HG03354 (cell line): ENCODE results near the gene DHX34.
"Not testable (repeated sequence)": the region's sequence is repeated elsewhere in the genome, so short reads cannot be mapped to it uniquely, and the experiment has no call there.

ENCODE experiments used
- ATAC-seq: cut with Tn5 transposase; IDR thresholded peaks from one replicate; pipeline ENCODE4 v1.9.1; 2021; ENCODE audit warnings: mild to moderate bottlenecking; ENCODE audit not compliant: unreplicated experiment, poor library complexity, severe bottlenecking

Gene DHX34

GRCh38 chr19:47411101-47411500 lies 62.0 kb downstream of the DHX34 start:
- no peak for ATAC-seq

GRCh38 chr19:47411696-47412095 lies 62.6 kb downstream of the DHX34 start:
- ATAC-seq, result not testable (repeated sequence)

- no peak for ATAC-seq
Measured at GRCh38 chr19:47413941-47414340, 64.8 kb downstream of the DHX34 start.

GRCh38 chr19:47414469-47414868 lies 65.4 kb downstream of the DHX34 start:
- ATAC-seq, result no peak

- no peak for ATAC-seq
Measured at GRCh38 chr19:47415953-47416642, 67.0 kb downstream of the DHX34 start.

GRCh38 chr19:47416643-47416985 lies 67.5 kb downstream of the DHX34 start:
- ATAC-seq, result no peak

GRCh38 chr19:47417107-47417745 lies 68.1 kb downstream of the DHX34 start:
- no peak for ATAC-seq

GRCh38 chr19:47417746-47418691 lies 68.9 kb downstream of the DHX34 start:
- no peak for ATAC-seq

- ATAC-seq, result no peak
Measured at GRCh38 chr19:47418692-47419029, 69.5 kb downstream of the DHX34 start.

GRCh38 chr19:47419030-47419783 lies 70.1 kb downstream of the DHX34 start, which contains the start of gene MEIS3:
MEIS3 (minus strand) TSS chr19:47419527; CDS start chr19:47419081, 446 bp downstream.
- ATAC-seq, result no peak

- no peak for ATAC-seq
Measured at GRCh38 chr19:47419789-47420188, 70.7 kb downstream of the DHX34 start.

- ATAC-seq, result no peak
Measured at GRCh38 chr19:47421244-47421786, 72.2 kb downstream of the DHX34 start.

GRCh38 chr19:47421844-47422395 lies 72.8 kb downstream of the DHX34 start:
- no peak for ATAC-seq

- ATAC-seq, result no peak
Measured at GRCh38 chr19:47422417-47423163, 73.5 kb downstream of the DHX34 start.

- no peak for ATAC-seq
Measured at GRCh38 chr19:47423203-47423882, 74.2 kb downstream of the DHX34 start.

GRCh38 chr19:47427241-47428176 lies 78.4 kb downstream of the DHX34 start:
- ATAC-seq, result no peak
